C4-2B (cell line): ENCODE results near the gene TPO.

ENCODE experiments used
- CTCF ChIP-seq: fragments of 450-650 bp; conservative IDR thresholded peaks from 2 replicates; pipeline ENCODE4 v1.5.1; 2017; ENCODE audit warnings: mild to moderate bottlenecking
- ZFX ChIP-seq: fragments of 450-650 bp; IDR thresholded peaks from 2 replicates; pipeline ENCODE4 v1.6.1; 2017

- TF ChIP-seq CTCF (no peak), ZFX (no peak)
Measured at GRCh38 chr2:1430491-1430890, 17.2 kb downstream of the TPO start.
